ENCODE measurements around the gene CYFIP1.
A peak's percentile ranks its signal among the peaks of the same experiment; 100 is the strongest.
"Not testable (repeated sequence)": the region's sequence is repeated elsewhere in the genome, so short reads cannot be mapped to it uniquely, and the experiment has no call there.

Gene CYFIP1

GRCh38 chr15:22980189-22981050, at the start of gene CYFIP1:
TSS of gene CYFIP1 (minus strand) at chr15:22980368. CDS start at chr15:22947285, 33,083 bp downstream.
- H3K27me3 ChIP-seq (ENCODE audit: low read depth) = no peaks in the 10 kb centered on the region
- no peaks in the 10 kb centered on the region for H3K9me3 ChIP-seq
- H3K36me3 ChIP-seq (replicated peaks) = no peaks in the 10 kb centered on the region; the same call in 1 of the 2 replicates
- in situ Hi-C loops (cut with MboI; ENCODE audit: low sequenced_read_pairs) = no loop called here
- DNase-seq (ENCODE audit: low spot score in 2 of 2) = peak; percentile 80 to 89
- peaks cover 6% of the 10 kb centered on the region for H3K4me1 ChIP-seq
- H3K4me3 ChIP-seq = peak within 1 kb of the TSS; percentile 76

GRCh38 chr15:23026218-23026617, 46.0 kb upstream of the CYFIP1 start:
- in situ Hi-C loops (cut with MboI; ENCODE audit: low sequenced_read_pairs) = no loop called here
- H3K4me3 ChIP-seq = no peak overlapping the region
- DNase-seq (ENCODE audit: low spot score in 2 of 2) = no peak
- H3K9me3 ChIP-seq = no peaks in the 10 kb centered on the region
- no peaks in the 10 kb centered on the region for H3K4me1 ChIP-seq
- peaks cover 79% of the 10 kb centered on the region for H3K36me3 ChIP-seq (replicated peaks)
- no peaks in the 10 kb centered on the region for H3K27me3 ChIP-seq (ENCODE audit: low read depth)

- no peaks in the 10 kb centered on the region for H3K27me3 ChIP-seq (ENCODE audit: low read depth)
- H3K9me3 ChIP-seq = no peaks in the 10 kb centered on the region
- no peak for DNase-seq (ENCODE audit: low spot score in 2 of 2)
- H3K4me1 ChIP-seq = no peaks in the 10 kb centered on the region
- H3K4me3 ChIP-seq = no peak overlapping the region
- H3K36me3 ChIP-seq (replicated peaks) = peaks cover 77% of the 10 kb centered on the region
- in situ Hi-C loops (cut with MboI; ENCODE audit: low sequenced_read_pairs) = no loop called here
Measured at GRCh38 chr15:23022156-23022555, 42.0 kb upstream of the CYFIP1 start.

GRCh38 chr15:23014394-23015000, 34.3 kb upstream of the CYFIP1 start:
- DNase-seq (ENCODE audit: low spot score in 2 of 2) = no peak
- in situ Hi-C loops (cut with MboI; ENCODE audit: low sequenced_read_pairs) = loop anchor here (10.0 kb wide), 2 partner anchors 80 to 110 kb away; no protein-coding TSS in a partner anchor
- peaks cover 52% of the 10 kb centered on the region for H3K36me3 ChIP-seq (replicated peaks)
- no peaks in the 10 kb centered on the region for H3K27me3 ChIP-seq (ENCODE audit: low read depth)
- H3K9me3 ChIP-seq = no peaks in the 10 kb centered on the region
- no peak overlapping the region for H3K4me3 ChIP-seq
- no peaks in the 10 kb centered on the region for H3K4me1 ChIP-seq

- no peak overlapping the region for H3K4me3 ChIP-seq
- in situ Hi-C loops (cut with MboI; ENCODE audit: low sequenced_read_pairs) = loop anchor here (10.0 kb wide), 2 partner anchors 79 to 109 kb away; no protein-coding TSS in a partner anchor
- no peaks in the 10 kb centered on the region for H3K9me3 ChIP-seq
- no peaks in the 10 kb centered on the region for H3K27me3 ChIP-seq (ENCODE audit: low read depth)
- peaks cover 48% of the 10 kb centered on the region for H3K36me3 ChIP-seq (replicated peaks)
- no peak for DNase-seq (ENCODE audit: low spot score in 2 of 2)
- no peaks in the 10 kb centered on the region for H3K4me1 ChIP-seq
Measured at GRCh38 chr15:23013681-23014080, 33.5 kb upstream of the CYFIP1 start.

GRCh38 chr15:23012616-23013015, 32.4 kb upstream of the CYFIP1 start:
- not testable (repeated sequence) for DNase-seq (ENCODE audit: low spot score in 2 of 2); H3K4me3 ChIP-seq; H3K4me1 ChIP-seq; H3K27me3 ChIP-seq (ENCODE audit: low read depth); H3K9me3 ChIP-seq
- in situ Hi-C loops (cut with MboI; ENCODE audit: low sequenced_read_pairs) = loop anchor here (10.0 kb wide), 2 partner anchors 78 to 108 kb away; no protein-coding TSS in a partner anchor
- peaks cover 50% of the 10 kb centered on the region for H3K36me3 ChIP-seq (replicated peaks)

- H3K4me1 ChIP-seq = no peaks in the 10 kb centered on the region
- in situ Hi-C loops (cut with MboI; ENCODE audit: low sequenced_read_pairs) = no loop called here
- H3K36me3 ChIP-seq (replicated peaks) = peaks cover 70% of the 10 kb centered on the region
- H3K9me3 ChIP-seq = no peaks in the 10 kb centered on the region
- H3K27me3 ChIP-seq (ENCODE audit: low read depth) = no peaks in the 10 kb centered on the region
- no peak for DNase-seq (ENCODE audit: low spot score in 2 of 2)
- no peak overlapping the region for H3K4me3 ChIP-seq
Measured at GRCh38 chr15:23003736-23004135, 23.6 kb upstream of the CYFIP1 start.

- in situ Hi-C loops (cut with MboI; ENCODE audit: low sequenced_read_pairs) = no loop called here
- H3K36me3 ChIP-seq (replicated peaks) = peaks cover 66% of the 10 kb centered on the region
Measured at GRCh38 chr15:23002920-23003319, 22.8 kb upstream of the CYFIP1 start.

GRCh38 chr15:22995795-22996194, 15.6 kb upstream of the CYFIP1 start:
- DNase-seq (ENCODE audit: low spot score in 2 of 2) = no peak
- Histone ChIP-seq H3K36me3 (replicated peaks) (peaks cover 34% of the 10 kb centered on the region), H3K27me3 (ENCODE audit: low read depth) (no peaks in the 10 kb centered on the region), H3K4me3 (no peak overlapping the region), H3K9me3 (no peaks in the 10 kb centered on the region), H3K4me1 (no peaks in the 10 kb centered on the region)
- in situ Hi-C loops (cut with MboI; ENCODE audit: low sequenced_read_pairs) = no loop called here

More at GRCh38 chr15:23002920-23003319, 22.8 kb upstream of the CYFIP1 start:
- no peak overlapping the region for H3K4me3 ChIP-seq
- H3K27me3 ChIP-seq (ENCODE audit: low read depth) = no peaks in the 10 kb centered on the region
- H3K4me1 ChIP-seq = no peaks in the 10 kb centered on the region
- no peaks in the 10 kb centered on the region for H3K9me3 ChIP-seq
- DNase-seq (ENCODE audit: low spot score in 2 of 2) = no peak

GRCh38 chr15:22992024-22992326, 11.8 kb upstream of the CYFIP1 start:
- no peaks in the 10 kb centered on the region for H3K27me3 ChIP-seq (ENCODE audit: low read depth)
- no peaks in the 10 kb centered on the region for H3K9me3 ChIP-seq
- no peak overlapping the region for H3K4me3 ChIP-seq
- peaks cover 7% of the 10 kb centered on the region for H3K36me3 ChIP-seq (replicated peaks)
- in situ Hi-C loops (cut with MboI; ENCODE audit: low sequenced_read_pairs) = no loop called here
- DNase-seq (ENCODE audit: low spot score in 2 of 2) = no peak
- H3K4me1 ChIP-seq = no peaks in the 10 kb centered on the region

GRCh38 chr15:22989576-22990477, 9.7 kb upstream of the CYFIP1 start:
- in situ Hi-C loops (cut with MboI; ENCODE audit: low sequenced_read_pairs) = no loop called here
- no peak for DNase-seq (ENCODE audit: low spot score in 2 of 2)
- H3K4me1 ChIP-seq = no peaks in the 10 kb centered on the region

GRCh38 chr15:22988811-22989210, 8.6 kb upstream of the CYFIP1 start:
- Histone ChIP-seq H3K4me1 (no peaks in the 10 kb centered on the region), H3K9me3 (no peaks in the 10 kb centered on the region), H3K27me3 (ENCODE audit: low read depth) (no peaks in the 10 kb centered on the region), H3K4me3 (no peak overlapping the region), H3K36me3 (replicated peaks) (no peaks in the 10 kb centered on the region; the same call in 1 of the 2 replicates)
- in situ Hi-C loops (cut with MboI; ENCODE audit: low sequenced_read_pairs) = no loop called here
- DNase-seq (ENCODE audit: low spot score in 2 of 2) = no peak

More at GRCh38 chr15:22989576-22990477, 9.7 kb upstream of the CYFIP1 start:
- Histone ChIP-seq H3K9me3 (no peaks in the 10 kb centered on the region), H3K4me3 (no peak overlapping the region), H3K36me3 (replicated peaks) (peaks cover 6% of the 10 kb centered on the region), H3K27me3 (ENCODE audit: low read depth) (no peaks in the 10 kb centered on the region)

- H3K36me3 ChIP-seq (replicated peaks); H3K4me3 ChIP-seq; DNase-seq (ENCODE audit: low spot score in 2 of 2); H3K9me3 ChIP-seq; H3K27me3 ChIP-seq (ENCODE audit: low read depth); H3K4me1 ChIP-seq; in situ Hi-C loops (cut with MboI; ENCODE audit: low sequenced_read_pairs): not testable (repeated sequence)
Measured at GRCh38 chr15:22981931-22982330, 1.8 kb upstream of the CYFIP1 start.

Measured in HAP-1 (cell line).